ENCODE results near the gene SHFL. TPM values are rescaled to one million over a fixed set of nuclear protein-coding genes. Genes with fewer than 3 reads are reported as not detected.

Gene SHFL
- polyA plus RNA-seq, 1 of the 3 experiments (the other 2 are of a cell fraction): 36.6 TPM

DNA sequence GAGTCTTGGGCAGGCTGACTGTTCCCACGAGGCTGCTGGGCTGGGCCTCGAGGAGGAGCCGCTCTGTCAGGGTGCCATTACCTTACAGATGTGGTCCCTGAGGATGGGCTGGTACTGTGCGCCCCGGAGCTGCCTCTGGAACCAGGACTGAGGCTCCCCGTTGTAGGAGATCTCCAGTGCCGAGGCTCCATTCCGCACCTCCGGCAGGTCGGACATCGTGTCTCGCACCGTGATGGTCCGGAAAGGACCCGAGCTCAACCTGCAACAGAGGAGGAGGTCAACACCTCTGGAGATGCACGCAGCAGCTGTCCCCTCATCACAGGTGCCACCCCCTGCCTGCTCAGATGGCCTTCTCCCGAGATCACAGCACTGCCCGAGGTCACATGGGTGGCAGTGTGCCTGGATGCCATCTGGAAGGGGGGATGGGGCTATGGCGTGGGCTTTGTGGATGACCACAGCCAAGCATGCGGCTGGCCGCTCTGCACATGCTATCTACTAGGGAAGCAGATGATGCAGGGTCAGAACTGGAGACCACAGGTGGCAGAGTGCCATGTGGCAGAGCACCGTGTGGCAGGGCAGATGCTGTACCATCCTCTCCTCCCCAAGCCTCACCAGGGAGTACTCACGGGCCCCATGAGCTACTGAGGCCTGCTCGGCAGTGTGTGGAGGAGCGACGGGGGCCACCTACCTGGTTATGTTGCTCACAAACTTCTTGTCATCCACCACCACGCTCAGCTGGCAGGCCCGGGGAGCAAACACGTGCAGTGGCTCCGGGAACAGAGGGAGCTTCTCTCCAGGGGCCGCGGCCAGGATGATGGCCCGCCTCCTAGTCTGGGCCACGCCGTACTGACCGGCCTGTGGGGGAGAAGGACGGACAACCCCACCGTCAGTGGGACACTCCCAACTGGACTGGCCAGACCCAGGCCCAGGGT is 51.9 kb downstream of the SHFL start:
- no peak overlapping the region for H2AFZ ChIP-seq (ENCODE audit: low read depth)
- CTCF ChIA-PET: interaction anchor here (0.9 to 3.0 kb wide), 9 partner anchors 12 to 278 kb away, joined by 3 to 15 read pairs (median 4); partner anchors contain the start of genes DNMT1 and EIF3G
- 93% methylated on average over 8 of the region's 38 CpGs for WGBS (ENCODE audit: low lambda C conversion rate)

DNA sequence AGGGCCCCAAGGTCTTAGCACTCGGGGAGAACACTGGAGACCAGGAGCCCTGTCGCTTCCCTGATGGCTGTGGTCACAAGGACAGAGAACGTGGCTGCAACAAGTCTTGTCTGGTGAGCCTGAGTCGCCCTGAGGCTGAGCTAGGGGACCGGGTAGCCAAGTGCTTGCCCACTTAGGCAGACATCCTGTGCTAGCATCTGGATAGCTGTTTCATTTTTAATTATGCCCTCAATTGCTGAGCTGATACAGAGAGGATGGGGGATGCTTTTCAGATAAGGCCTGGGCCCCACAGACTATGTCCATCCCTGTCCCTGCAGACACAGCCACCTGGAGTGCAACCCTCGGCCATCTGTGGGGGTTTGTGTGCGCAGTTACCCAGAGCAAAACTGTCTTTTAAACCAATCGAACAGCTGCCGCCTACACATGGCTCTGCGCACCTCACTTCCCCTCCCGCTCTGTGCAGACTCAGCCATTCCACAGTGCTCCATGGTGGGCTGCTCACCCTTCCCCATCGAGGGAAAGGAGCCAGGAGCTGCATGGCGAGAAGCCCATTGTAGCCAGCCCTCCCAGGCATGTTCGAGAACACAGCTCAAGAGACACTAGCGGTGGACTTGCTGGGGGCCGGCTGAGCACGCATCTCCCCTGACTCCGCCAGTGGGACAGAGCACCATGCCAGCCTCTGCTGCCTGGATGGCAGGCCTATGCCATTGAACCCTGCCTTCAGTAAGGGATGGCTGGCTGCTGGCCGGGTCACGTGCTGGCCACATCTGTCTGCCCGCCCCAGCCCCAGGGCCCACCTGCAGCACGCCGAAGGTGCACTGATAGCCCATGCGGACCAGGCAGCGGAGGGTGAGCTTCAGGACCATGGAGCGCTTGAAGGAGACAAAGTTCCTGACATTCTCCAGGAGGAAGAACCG is 53.0 kb downstream of the SHFL start:
- Histone ChIP-seq H3K27ac (ENCODE audit: low read depth in 2 of 2, low read length in 1 of 2) (peak overlapping the region in 1 of 2 experiments; percentile 99; a peak in 2 of 4 replicates), H2AFZ (ENCODE audit: low read depth) (no peak overlapping the region), H3K4me1 (ENCODE audit: control insufficient read depth in 1 of 2, insufficient read depth in 2 of 2, low read depth in 1 of 2, low read length in 1 of 2) (peaks cover 0 to 33% of the 10 kb centered on the region in 2 experiments; a peak in 1 of 4 replicates), H3K9me3 (no peaks in the 10 kb centered on the region), H3K36me3 (replicated peaks in 1 of 2; ENCODE audit: control insufficient read depth in 1 of 2, insufficient read depth in 2 of 2, low read length in 1 of 2) (peaks cover 23 to 81% of the 10 kb centered on the region in 2 experiments), H3K4me3 (ENCODE audit: low read depth in 2 of 2, low read length in 1 of 2) (no peak overlapping the region), H4K20me1 (ENCODE audit: insufficient read depth) (no peaks in the 10 kb centered on the region), H3K9me2 (no peaks in the 10 kb centered on the region), H3K4me2 (no peak overlapping the region), H3K9ac (no peak overlapping the region), H3F3A (replicated peaks; ENCODE audit: insufficient read depth) (no peaks in the 10 kb centered on the region), H3K79me2 (ENCODE audit: insufficient read depth) (no peaks in the 10 kb centered on the region), H3K27me3 (ENCODE audit: insufficient read depth) (no peaks in the 10 kb centered on the region)
- WGBS (ENCODE audit: low lambda C conversion rate): 84% methylated on average over 8 of the region's 27 CpGs
- POLR2A ChIA-PET: interaction anchor here (0.7 to 3.2 kb wide), 9 partner anchors 18 to 195 kb away, joined by 3 to 21 read pairs (median 4); partner anchors contain the start of genes DNMT1 and PPAN
- CTCF ChIA-PET: interaction anchor here (0.7 to 3.0 kb wide), 16 partner anchors 9 to 277 kb away, joined by 3 to 15 read pairs (median 4); partner anchors contain the start of genes DNMT1 and EIF3G
- peak; percentile 92 for DNase-seq
- TF ChIP-seq, protein P1, sequence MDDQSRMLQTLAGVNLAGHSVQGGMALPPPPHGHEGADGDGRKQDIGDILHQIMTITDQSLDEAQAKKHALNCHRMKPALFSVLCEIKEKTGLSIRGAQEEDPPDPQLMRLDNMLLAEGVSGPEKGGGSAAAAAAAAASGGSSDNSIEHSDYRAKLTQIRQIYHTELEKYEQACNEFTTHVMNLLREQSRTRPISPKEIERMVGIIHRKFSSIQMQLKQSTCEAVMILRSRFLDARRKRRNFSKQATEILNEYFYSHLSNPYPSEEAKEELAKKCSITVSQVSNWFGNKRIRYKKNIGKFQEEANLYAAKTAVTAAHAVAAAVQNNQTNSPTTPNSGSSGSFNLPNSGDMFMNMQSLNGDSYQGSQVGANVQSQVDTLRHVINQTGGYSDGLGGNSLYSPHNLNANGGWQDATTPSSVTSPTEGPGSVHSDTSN (IDR thresholded peaks at IDR 0.05): no peak
- TF ChIP-seq CHD2 (IDR thresholded peaks at IDR 0.05; ENCODE audit: low read length, partially characterized antibody) (peak; percentile 78), RCOR1 (IDR thresholded peaks at IDR 0.05; ENCODE audit: low read length) (peak; percentile 96), FOSL2 (IDR thresholded peaks at IDR 0.05; ENCODE audit: borderline replicate concordance, low read depth) (no peak), GATA2 (CRISPR knock-in tag; IDR thresholded peaks at IDR 0.05) (peak; percentile 92), MXI1 (IDR thresholded peaks at IDR 0.05; ENCODE audit: low read depth, low read length) (peak; percentile 75), EP300 (IDR thresholded peaks at IDR 0.05; ENCODE audit: borderline replicate concordance in 1 of 2, low read depth in 1 of 2, low read length in 1 of 2) (peak in 1 of 2 experiments; percentile 94; a peak in 2 of 4 replicates), FOXJ3 (CRISPR knock-in tag; IDR thresholded peaks at IDR 0.05) (peak; percentile 76; the same call in 1 of the 2 replicates)
- TF ChIP-seq, protein P2, sequence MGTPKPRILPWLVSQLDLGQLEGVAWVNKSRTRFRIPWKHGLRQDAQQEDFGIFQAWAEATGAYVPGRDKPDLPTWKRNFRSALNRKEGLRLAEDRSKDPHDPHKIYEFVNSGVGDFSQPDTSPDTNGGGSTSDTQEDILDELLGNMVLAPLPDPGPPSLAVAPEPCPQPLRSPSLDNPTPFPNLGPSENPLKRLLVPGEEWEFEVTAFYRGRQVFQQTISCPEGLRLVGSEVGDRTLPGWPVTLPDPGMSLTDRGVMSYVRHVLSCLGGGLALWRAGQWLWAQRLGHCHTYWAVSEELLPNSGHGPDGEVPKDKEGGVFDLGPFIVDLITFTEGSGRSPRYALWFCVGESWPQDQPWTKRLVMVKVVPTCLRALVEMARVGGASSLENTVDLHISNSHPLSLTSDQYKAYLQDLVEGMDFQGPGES (IDR thresholded peaks at IDR 0.05; ENCODE audit: low read depth, low read length): peak; percentile 2; the same call in 1 of the 2 replicates
- TF ChIP-seq, protein P3, sequence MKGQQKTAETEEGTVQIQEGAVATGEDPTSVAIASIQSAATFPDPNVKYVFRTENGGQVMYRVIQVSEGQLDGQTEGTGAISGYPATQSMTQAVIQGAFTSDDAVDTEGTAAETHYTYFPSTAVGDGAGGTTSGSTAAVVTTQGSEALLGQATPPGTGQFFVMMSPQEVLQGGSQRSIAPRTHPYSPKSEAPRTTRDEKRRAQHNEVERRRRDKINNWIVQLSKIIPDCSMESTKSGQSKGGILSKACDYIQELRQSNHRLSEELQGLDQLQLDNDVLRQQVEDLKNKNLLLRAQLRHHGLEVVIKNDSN (IDR thresholded peaks at IDR 0.05; ENCODE audit: borderline replicate concordance, low read depth): no peak

More for the DNA sequence above, 51.9 kb downstream of the SHFL start:
- DNase-seq: peak; percentile 81
- no peaks in the 10 kb centered on the region for H3K9me2 ChIP-seq
- TF ChIP-seq, protein P2 (IDR thresholded peaks at IDR 0.05; ENCODE audit: low read depth, low read length): no peak
- TF ChIP-seq GATA2 (CRISPR knock-in tag; IDR thresholded peaks at IDR 0.05) (peak; percentile 61), EP300 (IDR thresholded peaks at IDR 0.05; ENCODE audit: borderline replicate concordance in 1 of 2, low read depth in 1 of 2, low read length in 1 of 2) (peak in 1 of 2 experiments; percentile 78; a peak in 2 of 4 replicates), MXI1 (IDR thresholded peaks at IDR 0.05; ENCODE audit: low read depth, low read length) (0 out of 2 replicates have a peak, but pooled peaks have one; percentile 44), CHD2 (IDR thresholded peaks at IDR 0.05; ENCODE audit: low read length, partially characterized antibody) (peak; percentile 83)
- no peaks in the 10 kb centered on the region for H4K20me1 ChIP-seq (ENCODE audit: insufficient read depth)
- POLR2A ChIA-PET: interaction anchor here (1.1 to 3.2 kb wide), 7 partner anchors 17 to 114 kb away, joined by 3 to 21 read pairs (median 4); partner anchors contain the start of gene DNMT1
- no peaks in the 10 kb centered on the region for H3K9me3 ChIP-seq
- H3K79me2 ChIP-seq (ENCODE audit: insufficient read depth): no peaks in the 10 kb centered on the region
- H3K4me3 ChIP-seq (ENCODE audit: low read depth in 2 of 2, low read length in 1 of 2): no peak overlapping the region
- no peaks in the 10 kb centered on the region for H3F3A ChIP-seq (replicated peaks; ENCODE audit: insufficient read depth)
- peak overlapping the region in 1 of 2 experiments; percentile 99; a peak in 2 of 4 replicates for H3K27ac ChIP-seq (ENCODE audit: low read depth in 2 of 2, low read length in 1 of 2)
- H3K4me1 ChIP-seq (ENCODE audit: control insufficient read depth in 1 of 2, insufficient read depth in 2 of 2, low read depth in 1 of 2, low read length in 1 of 2): peaks cover 0 to 33% of the 10 kb centered on the region in 2 experiments; a peak in 1 of 4 replicates
- no peak overlapping the region for H3K4me2 ChIP-seq
- H3K27me3 ChIP-seq (ENCODE audit: insufficient read depth): no peaks in the 10 kb centered on the region
- peaks cover 20 to 84% of the 10 kb centered on the region in 2 experiments for H3K36me3 ChIP-seq (replicated peaks in 1 of 2; ENCODE audit: control insufficient read depth in 1 of 2, insufficient read depth in 2 of 2, low read length in 1 of 2)
- H3K9ac ChIP-seq: no peak overlapping the region
